ENCODE data around the gene HOXA5.
A peak's percentile ranks its signal among the peaks of the same experiment; 100 is the strongest.

The HOXA5 gene

GRCh38 chr7:27118580-27118979 is 24.9 kb downstream of the HOXA5 start:
- no peak for DNase-seq (ENCODE audit: low spot score)

GRCh38 chr7:27117887-27118491 is 25.5 kb downstream of the HOXA5 start:
- DNase-seq (ENCODE audit: low spot score) = no peak

- no peak for DNase-seq (ENCODE audit: low spot score)
Measured at GRCh38 chr7:27116962-27117886, 26.3 kb downstream of the HOXA5 start.

- DNase-seq (ENCODE audit: low spot score) = no peak
Measured at GRCh38 chr7:27116031-27116961, 27.2 kb downstream of the HOXA5 start.

- DNase-seq (ENCODE audit: low spot score) = peak; percentile 82
Measured at GRCh38 chr7:27115221-27116026, 28.1 kb downstream of the HOXA5 start.

GRCh38 chr7:27114881-27115220 is 28.6 kb downstream of the HOXA5 start:
- DNase-seq (ENCODE audit: low spot score) = no peak

- DNase-seq (ENCODE audit: low spot score) = no peak
Measured at GRCh38 chr7:27113991-27114769, 29.3 kb downstream of the HOXA5 start.

GRCh38 chr7:27112955-27113949 is 30.2 kb downstream of the HOXA5 start:
- no peak for DNase-seq (ENCODE audit: low spot score)

GRCh38 chr7:27112361-27112760 is 31.1 kb downstream of the HOXA5 start:
- DNase-seq (ENCODE audit: low spot score) = no peak

- no peak for DNase-seq (ENCODE audit: low spot score)
Measured at GRCh38 chr7:27111751-27112277, 31.7 kb downstream of the HOXA5 start.

- no peak for DNase-seq (ENCODE audit: low spot score)
Measured at GRCh38 chr7:27111042-27111750, 32.3 kb downstream of the HOXA5 start.

- no peak for DNase-seq (ENCODE audit: low spot score)
Measured at GRCh38 chr7:27110186-27111031, 33.1 kb downstream of the HOXA5 start.

GRCh38 chr7:27109466-27110185 is 33.9 kb downstream of the HOXA5 start:
- no peak for DNase-seq (ENCODE audit: low spot score)

GRCh38 chr7:27108390-27109127 is 34.9 kb downstream of the HOXA5 start:
- no peak for DNase-seq (ENCODE audit: low spot score)

GRCh38 chr7:27107391-27108381 is 35.8 kb downstream of the HOXA5 start:
- no peak for DNase-seq (ENCODE audit: low spot score)

Data from RKO (cell line).